B cell (primary cell): ENCODE measurements around the gene RBM39.
"Not testable (repeated sequence)": the region's sequence is repeated elsewhere in the genome, so short reads cannot be mapped to it uniquely, and the experiment has no call there.

Experiments used
- CTCF ChIP-seq: fragments of 200-600 bp; IDR thresholded peaks from one replicate; pipeline ENCODE4 v1.8.0; 2022; ENCODE audit warnings: antibody characterized with exemption, mild to moderate bottlenecking
- EZH2 ChIP-seq: IDR thresholded peaks from 2 replicates; pipeline ENCODE4 v1.6.1; 2012; ENCODE audit warnings: borderline replicate concordance, low read depth, mild to moderate bottlenecking, moderate library complexity, low read length; ENCODE audit not compliant: insufficient read depth, poor library complexity, severe bottlenecking

- not testable (repeated sequence) for TF ChIP-seq CTCF, EZH2
Measured at GRCh38 chr20:35783811-35784210, 41.8 kb upstream of the RBM39 start.
